Measurements from ENCODE around the gene DLX1.

The DLX1 gene

GRCh38 chr2:172091761-172092566 lies 6.7 kb downstream of the DLX1 start:
- TF ChIP-seq CTCF (IDR thresholded peaks at IDR 0.05; ENCODE audit: control insufficient read depth, extremely low read depth, insufficient read depth) = no peak
- DNase-seq (ENCODE audit: low read depth) = no peak

GRCh38 chr2:172092716-172093415 lies 7.6 kb downstream of the DLX1 start:
- no peak for TF ChIP-seq CTCF (IDR thresholded peaks at IDR 0.05; ENCODE audit: control insufficient read depth, extremely low read depth, insufficient read depth)
- no peak for DNase-seq (ENCODE audit: low read depth)
- no peak overlapping the region for H3K4me3 ChIP-seq (ENCODE audit: low read depth, low read length)

More at GRCh38 chr2:172091761-172092566, 6.7 kb downstream of the DLX1 start:
- no peak overlapping the region for H3K4me3 ChIP-seq (ENCODE audit: low read depth, low read length)

- no peak overlapping the region for H3K4me3 ChIP-seq (ENCODE audit: low read depth, low read length)
- DNase-seq (ENCODE audit: low read depth) = no peak
- TF ChIP-seq CTCF (IDR thresholded peaks at IDR 0.05; ENCODE audit: control insufficient read depth, extremely low read depth, insufficient read depth) = no peak
Observed at GRCh38 chr2:172093416-172094293, 8.3 kb downstream of the DLX1 start.

- peak overlapping the region; percentile 53 for H3K4me3 ChIP-seq (ENCODE audit: low read depth, low read length)
- TF ChIP-seq CTCF (IDR thresholded peaks at IDR 0.05; ENCODE audit: control insufficient read depth, extremely low read depth, insufficient read depth) = no peak
- no peak for DNase-seq (ENCODE audit: low read depth)
Observed at GRCh38 chr2:172094294-172095145, 9.2 kb downstream of the DLX1 start.

GRCh38 chr2:172095146-172095904 lies 10.0 kb downstream of the DLX1 start:
- H3K4me3 ChIP-seq (ENCODE audit: low read depth, low read length) = peak overlapping the region; percentile 53
- TF ChIP-seq CTCF (IDR thresholded peaks at IDR 0.05; ENCODE audit: control insufficient read depth, extremely low read depth, insufficient read depth) = no peak
- DNase-seq (ENCODE audit: low read depth) = no peak

Data from LNCaP clone FGC (cell line).